MM.1S (cell line): ENCODE data around the gene EPN2.

ENCODE experiments used
- DNase-seq: peaks from one replicate; pipeline ENCODE4 v3.0.0-alpha.2; 2015
- H2AFZ ChIP-seq: fragments of 300-600 bp; sonication (generic); 2 replicates; pipeline ENCODE4 v1.6.0; 2016; ENCODE audit warnings: antibody characterized with exemption, low read length
- H3F3A ChIP-seq: fragments of 300-600 bp; sonication (generic); 2 replicates; pipeline ENCODE4 v1.6.1; 2016; ENCODE audit warnings: mild to moderate bottlenecking, antibody characterized with exemption, low read length, moderate library complexity, mixed read lengths; ENCODE audit not compliant: insufficient read depth
- H3K27ac ChIP-seq: fragments of 300-600 bp; sonication (generic); 2 replicates; pipeline ENCODE4 v1.5.1; 2016; ENCODE audit warnings: mild to moderate bottlenecking, low read length
- H3K27me3 ChIP-seq: fragments of 300-600 bp; sonication (generic); replicated peaks from 2 replicates; pipeline ENCODE4 v1.6.0; 2016; ENCODE audit warnings: low read length; ENCODE audit not compliant: insufficient read depth
- H3K36me3 ChIP-seq: fragments of 300-600 bp; sonication (generic); replicated peaks from 2 replicates; pipeline ENCODE4 v1.6.1; 2016; ENCODE audit warnings: mild to moderate bottlenecking, low read length, mixed read lengths; ENCODE audit not compliant: insufficient read depth
- H3K4me1 ChIP-seq: fragments of 300-600 bp; sonication (generic); 2 replicates; pipeline ENCODE4 v1.6.1; 2016; ENCODE audit warnings: low read length, mixed read lengths
- H3K4me2 ChIP-seq: fragments of 300-600 bp; sonication (generic); 2 replicates; pipeline ENCODE4 v1.6.0; 2016; ENCODE audit warnings: low read depth, low read length
- H3K4me3 ChIP-seq: fragments of 300-600 bp; sonication (generic); 2 replicates; pipeline ENCODE4 v1.5.1; 2016; ENCODE audit warnings: low read length, mixed read lengths
- H3K79me2 ChIP-seq: fragments of 300-600 bp; sonication (generic); 2 replicates; pipeline ENCODE4 v1.6.1; 2016; ENCODE audit warnings: mixed run types, low read length, mixed read lengths
- H3K9ac ChIP-seq: fragments of 300-600 bp; sonication (generic); 2 replicates; pipeline ENCODE4 v1.6.1; 2016; ENCODE audit warnings: low read length, mixed read lengths
- H3K9me2 ChIP-seq: fragments of 300-600 bp; sonication (generic); replicated peaks from 2 replicates; pipeline ENCODE4 v1.6.1; 2016; ENCODE audit warnings: mild to moderate bottlenecking, low read length, mixed read lengths; ENCODE audit not compliant: insufficient read depth
- H3K9me3 ChIP-seq: fragments of 300-600 bp; sonication (generic); replicated peaks from 2 replicates; pipeline ENCODE4 v1.6.1; 2016; ENCODE audit warnings: mild to moderate bottlenecking, low read length, mixed read lengths; ENCODE audit not compliant: insufficient read depth
- H4K20me1 ChIP-seq: fragments of 300-600 bp; sonication (generic); 2 replicates; pipeline ENCODE4 v1.6.1; 2016; ENCODE audit warnings: mild to moderate bottlenecking, low read length, moderate library complexity, mixed read lengths; ENCODE audit not compliant: insufficient read depth
- EZH2 ChIP-seq: fragments of 300-600 bp; sonication (generic); optimal IDR thresholded peaks from 2 replicates; pipeline ENCODE3; 2017; ENCODE audit warnings: low read depth, mild to moderate bottlenecking, antibody characterized with exemption, low read length, mixed read lengths
- EZH2phosphoT487 ChIP-seq: fragments of 300-600 bp; sonication (generic); IDR thresholded peaks from 2 replicates; pipeline ENCODE4 v1.6.1; 2018; ENCODE audit warnings: antibody characterized with exemption, low read length
- TF ChIP-seq, protein P1 (sequence below): fragments of 300-600 bp; sonication (generic); IDR thresholded peaks from 2 replicates; pipeline ENCODE4 v1.5.1; 2016; ENCODE audit warnings: antibody characterized with exemption, low read length, mixed read lengths

Gene EPN2

GRCh38 chr17:19302791-19303331, 65.7 kb downstream of the EPN2 start:
- Histone ChIP-seq H3K36me3 (no peaks in the 10 kb centered on the region), H3K27ac (peak overlapping the region; percentile 38; the same call in 1 of the 2 replicates), H3K9me2 (no peaks in the 10 kb centered on the region), H4K20me1 (no peaks in the 10 kb centered on the region), H3K27me3 (no peaks in the 10 kb centered on the region), H3K4me1 (peaks cover 57% of the 10 kb centered on the region), H3K4me3 (no peak overlapping the region), H3K9me3 (no peaks in the 10 kb centered on the region), H3K9ac (no peak overlapping the region), H3K79me2 (peaks cover 13% of the 10 kb centered on the region), H3F3A (peaks cover 40% of the 10 kb centered on the region), H2AFZ (no peak overlapping the region), H3K4me2 (peak overlapping the region; percentile 17; the same call in 1 of the 2 replicates)
- no peak for TF ChIP-seq EZH2
- TF ChIP-seq EZH2phosphoT487, result no peak
- TF ChIP-seq, protein P1, sequence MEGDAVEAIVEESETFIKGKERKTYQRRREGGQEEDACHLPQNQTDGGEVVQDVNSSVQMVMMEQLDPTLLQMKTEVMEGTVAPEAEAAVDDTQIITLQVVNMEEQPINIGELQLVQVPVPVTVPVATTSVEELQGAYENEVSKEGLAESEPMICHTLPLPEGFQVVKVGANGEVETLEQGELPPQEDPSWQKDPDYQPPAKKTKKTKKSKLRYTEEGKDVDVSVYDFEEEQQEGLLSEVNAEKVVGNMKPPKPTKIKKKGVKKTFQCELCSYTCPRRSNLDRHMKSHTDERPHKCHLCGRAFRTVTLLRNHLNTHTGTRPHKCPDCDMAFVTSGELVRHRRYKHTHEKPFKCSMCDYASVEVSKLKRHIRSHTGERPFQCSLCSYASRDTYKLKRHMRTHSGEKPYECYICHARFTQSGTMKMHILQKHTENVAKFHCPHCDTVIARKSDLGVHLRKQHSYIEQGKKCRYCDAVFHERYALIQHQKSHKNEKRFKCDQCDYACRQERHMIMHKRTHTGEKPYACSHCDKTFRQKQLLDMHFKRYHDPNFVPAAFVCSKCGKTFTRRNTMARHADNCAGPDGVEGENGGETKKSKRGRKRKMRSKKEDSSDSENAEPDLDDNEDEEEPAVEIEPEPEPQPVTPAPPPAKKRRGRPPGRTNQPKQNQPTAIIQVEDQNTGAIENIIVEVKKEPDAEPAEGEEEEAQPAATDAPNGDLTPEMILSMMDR, result no peak
- no peak for DNase-seq

GRCh38 chr17:19303367-19303776, 66.2 kb downstream of the EPN2 start:
- Histone ChIP-seq H3K4me3 (no peak overlapping the region), H3K9me3 (no peaks in the 10 kb centered on the region), H3K4me2 (peak overlapping the region; percentile 17; the same call in 1 of the 2 replicates), H3K36me3 (no peaks in the 10 kb centered on the region), H4K20me1 (no peaks in the 10 kb centered on the region), H3K79me2 (peaks cover 15% of the 10 kb centered on the region), H3K9ac (no peak overlapping the region), H2AFZ (no peak overlapping the region), H3K27ac (peak overlapping the region; percentile 38; the same call in 1 of the 2 replicates), H3K4me1 (peaks cover 62% of the 10 kb centered on the region), H3F3A (peaks cover 40% of the 10 kb centered on the region), H3K9me2 (no peaks in the 10 kb centered on the region), H3K27me3 (no peaks in the 10 kb centered on the region)
- TF ChIP-seq EZH2, result no peak
- no peak for TF ChIP-seq EZH2phosphoT487
- TF ChIP-seq, protein P1, result no peak
- DNase-seq, result no peak

DNA sequence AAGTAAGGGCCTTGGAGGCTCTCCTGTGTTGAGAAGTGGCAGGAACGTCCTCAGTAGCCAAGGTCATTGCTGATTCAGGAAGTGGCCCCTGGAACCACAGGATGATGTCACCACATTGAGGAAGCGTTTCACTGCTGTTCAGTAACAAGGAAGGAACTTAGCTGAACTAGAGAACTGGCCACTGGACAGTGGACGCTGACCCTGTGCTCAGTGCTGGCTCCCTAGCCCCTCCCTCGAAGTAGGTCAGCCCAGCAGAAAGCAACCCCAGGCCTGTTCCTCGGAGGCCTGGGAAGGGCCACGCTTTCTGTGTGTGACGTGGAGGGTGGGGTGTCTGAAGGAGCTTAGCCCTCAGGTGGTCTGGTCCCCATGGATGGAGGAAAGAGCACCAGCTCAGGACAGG, 67.0 kb downstream of the EPN2 start:
- Histone ChIP-seq H3K4me3 (no peak overlapping the region), H3K36me3 (no peaks in the 10 kb centered on the region), H3K27me3 (no peaks in the 10 kb centered on the region), H3K27ac (peak overlapping the region; percentile 99), H3K4me2 (peak overlapping the region; percentile 61), H3K9me2 (no peaks in the 10 kb centered on the region), H3K9me3 (no peaks in the 10 kb centered on the region), H3K9ac (peak overlapping the region; percentile 87), H3K79me2 (peaks cover 17% of the 10 kb centered on the region), H3F3A (peaks cover 40% of the 10 kb centered on the region), H3K4me1 (peaks cover 66% of the 10 kb centered on the region), H4K20me1 (no peaks in the 10 kb centered on the region), H2AFZ (no peak overlapping the region)
- TF ChIP-seq EZH2, result no peak
- TF ChIP-seq, protein P1, result no peak
- TF ChIP-seq EZH2phosphoT487, result no peak
- DNase-seq, result peak; percentile 27
